ENCODE data around the gene BRI3BP. TPM values are rescaled to one million over a fixed set of nuclear protein-coding genes. Genes with fewer than 3 reads are reported as not detected.
A peak's percentile ranks its signal among the peaks of the same experiment; 100 is the strongest.

The BRI3BP gene, protein sequence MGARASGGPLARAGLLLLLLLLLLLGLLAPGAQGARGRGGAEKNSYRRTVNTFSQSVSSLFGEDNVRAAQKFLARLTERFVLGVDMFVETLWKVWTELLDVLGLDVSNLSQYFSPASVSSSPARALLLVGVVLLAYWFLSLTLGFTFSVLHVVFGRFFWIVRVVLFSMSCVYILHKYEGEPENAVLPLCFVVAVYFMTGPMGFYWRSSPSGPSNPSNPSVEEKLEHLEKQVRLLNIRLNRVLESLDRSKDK
- 35.0 and 35.2 TPM in 2 replicates for total RNA-seq

DNA sequence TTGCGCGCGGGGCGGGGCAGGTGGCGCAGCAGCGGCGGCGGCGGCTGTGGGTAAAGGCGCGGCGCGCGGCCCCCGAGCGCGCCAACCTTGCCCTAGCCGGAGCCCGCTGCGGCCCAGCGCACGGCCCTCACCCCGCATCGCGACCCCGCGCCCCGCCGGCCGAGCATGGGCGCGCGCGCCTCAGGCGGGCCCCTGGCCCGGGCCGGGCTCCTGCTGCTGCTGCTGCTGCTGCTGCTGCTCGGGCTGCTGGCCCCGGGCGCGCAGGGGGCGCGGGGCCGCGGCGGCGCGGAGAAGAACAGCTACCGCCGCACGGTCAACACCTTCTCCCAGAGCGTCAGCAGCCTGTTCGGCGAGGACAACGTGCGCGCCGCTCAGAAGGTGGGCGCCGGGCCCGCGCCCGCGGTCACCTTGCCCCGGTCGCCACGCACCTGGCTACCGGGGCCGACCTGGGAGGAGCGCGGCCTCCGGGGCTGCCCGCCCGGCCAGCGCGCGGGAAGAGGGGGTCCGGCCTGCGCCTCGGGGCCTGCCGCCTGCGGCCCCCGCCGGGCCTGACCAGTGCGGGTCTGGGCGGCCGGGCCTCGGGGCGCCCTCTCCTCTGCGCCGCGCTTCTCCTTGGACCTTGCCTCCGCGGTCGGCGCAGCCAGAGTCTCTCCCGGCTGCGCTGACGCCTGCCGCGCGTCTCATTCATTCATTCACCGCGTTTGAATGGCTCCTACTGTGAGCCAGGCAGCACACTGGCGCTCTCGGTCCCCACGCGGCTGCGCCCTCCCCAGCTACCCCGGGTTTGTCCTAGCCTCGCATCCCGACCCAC is at the start of gene BRI3BP:
BRI3BP (plus strand) TSS at position 20 of the 811 bp plus-strand sequence; CDS start at position 166, 146 bp downstream.
- peaks cover 1% of the 10 kb centered on the region for H3K36me3 Mint-ChIP-seq (ENCODE audit: low read depth)
- H3K9me3 Mint-ChIP-seq, result no peaks in the 10 kb centered on the region
- DNase-seq (ENCODE audit: low spot score), result peak; percentile 16
- peaks cover 2% of the 10 kb centered on the region for H3K27me3 Mint-ChIP-seq (ENCODE audit: insufficient read depth)
- intact Hi-C loops (cut with micrococcal nuclease), result loop anchor here (1.0 to 2.0 kb wide), 4 partner anchors 55 to 73 kb away; partner anchors contain the start of gene AACS
- peak within 1 kb of the TSS; percentile 94 for H3K27ac Mint-ChIP-seq
- H3K4me3 Mint-ChIP-seq, result peak within 1 kb of the TSS; percentile 95
- peaks cover 29% of the 10 kb centered on the region for H3K4me1 Mint-ChIP-seq (ENCODE audit: low read depth)

DNA sequence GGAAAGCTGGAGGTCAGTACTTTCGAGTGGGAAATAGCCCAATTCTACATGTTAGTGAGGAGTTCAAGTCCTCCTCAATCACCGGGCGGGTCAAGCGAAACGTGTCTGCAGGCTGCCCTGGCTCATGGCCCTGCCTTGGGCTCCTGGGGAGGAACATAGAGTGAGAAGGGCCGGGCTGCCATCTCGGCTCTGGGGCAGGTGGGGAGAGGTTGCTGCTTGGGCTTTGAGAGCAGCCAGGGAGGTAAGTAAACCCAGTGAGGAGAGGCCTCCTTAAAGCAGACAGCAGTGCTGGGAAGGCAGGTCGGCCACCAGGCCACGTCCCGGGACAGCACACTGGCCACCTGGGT is 47.0 kb upstream of the BRI3BP start:
- H3K27me3 Mint-ChIP-seq (ENCODE audit: insufficient read depth), result no peaks in the 10 kb centered on the region
- no peak overlapping the region for H3K4me3 Mint-ChIP-seq

DNA sequence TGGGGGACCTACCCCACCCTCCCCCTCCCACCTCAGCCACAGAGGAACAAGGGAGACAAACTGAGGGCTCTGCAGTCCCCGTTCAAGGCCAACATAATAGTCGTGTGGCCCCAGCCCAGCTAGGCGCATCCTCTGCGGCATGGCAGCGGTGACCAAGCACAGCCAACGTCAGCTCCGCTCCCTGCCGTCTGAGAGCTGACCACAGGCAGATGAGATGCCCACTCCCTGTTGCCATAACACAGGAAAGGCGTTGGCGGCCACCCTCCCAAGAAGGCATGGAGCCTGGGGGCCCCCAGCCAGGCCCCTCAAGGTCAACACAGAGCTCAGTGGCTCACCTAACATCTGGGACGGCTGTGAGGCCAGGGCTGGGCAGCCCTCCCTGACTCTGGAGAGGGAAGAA is 46.4 kb upstream of the BRI3BP start:
- no peak overlapping the region for H3K4me3 Mint-ChIP-seq
- H3K9me3 Mint-ChIP-seq, result no peaks in the 10 kb centered on the region
- H3K4me1 Mint-ChIP-seq (ENCODE audit: low read depth), result no peaks in the 10 kb centered on the region
- no peak overlapping the region for H3K27ac Mint-ChIP-seq
- intact Hi-C loops (cut with micrococcal nuclease), result no loop called here
- no peaks in the 10 kb centered on the region for H3K27me3 Mint-ChIP-seq (ENCODE audit: insufficient read depth)
- DNase-seq (ENCODE audit: low spot score), result no peak
- H3K36me3 Mint-ChIP-seq (ENCODE audit: low read depth), result peaks cover 22% of the 10 kb centered on the region

More for the DNA sequence above, 47.0 kb upstream of the BRI3BP start:
- Mint-ChIP-seq H3K4me1 (ENCODE audit: low read depth) (no peaks in the 10 kb centered on the region), H3K36me3 (ENCODE audit: low read depth) (peaks cover 20% of the 10 kb centered on the region), H3K9me3 (no peaks in the 10 kb centered on the region), H3K27ac (no peak overlapping the region)
- intact Hi-C loops (cut with micrococcal nuclease), result no loop called here
- DNase-seq (ENCODE audit: low spot score), result no peak

DNA sequence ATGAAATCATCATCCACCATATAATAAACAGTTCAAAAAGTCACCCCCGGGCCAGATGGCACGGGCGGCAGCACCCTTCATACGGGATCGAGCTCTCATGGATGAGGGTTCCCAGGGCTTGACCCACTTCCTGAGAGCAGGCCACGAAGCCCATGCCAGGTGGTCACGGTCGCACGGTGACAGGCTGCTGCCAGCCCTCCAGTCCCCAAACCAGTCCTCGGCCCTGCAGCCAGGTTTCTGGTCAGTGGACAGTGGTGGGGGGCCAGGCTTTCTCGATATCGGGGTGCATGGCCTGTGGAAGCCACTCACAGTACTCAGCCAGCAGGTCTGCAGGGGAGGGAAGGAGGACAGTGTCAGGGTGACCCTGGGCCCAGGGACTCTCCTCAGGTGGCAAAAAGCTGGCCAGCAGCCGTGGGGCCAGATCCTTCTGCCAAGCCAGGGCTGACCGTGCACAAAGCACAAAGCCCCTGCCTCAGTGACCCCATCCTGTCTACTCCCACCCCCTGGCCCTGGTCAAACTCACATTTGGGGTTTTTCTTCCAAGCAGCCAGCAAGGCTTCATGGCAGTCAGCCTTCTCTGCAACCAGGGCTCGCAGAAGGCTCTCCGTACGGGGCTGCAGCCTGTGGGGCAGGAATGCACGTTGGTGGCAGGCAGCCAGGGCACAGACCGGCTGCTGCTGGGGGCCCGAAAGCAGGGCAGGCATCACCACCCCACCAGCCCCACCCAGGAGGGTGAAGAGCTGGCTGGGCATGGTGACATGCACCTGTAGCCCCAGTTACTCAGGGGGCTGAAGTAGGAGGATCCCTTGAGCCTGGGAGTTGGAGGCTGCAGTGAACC is 45.7 kb upstream of the BRI3BP start:
- no peak overlapping the region for H3K27ac Mint-ChIP-seq
- no peak for DNase-seq (ENCODE audit: low spot score)
- intact Hi-C loops (cut with micrococcal nuclease), result no loop called here
- peaks cover 24% of the 10 kb centered on the region for H3K36me3 Mint-ChIP-seq (ENCODE audit: low read depth)
- H3K4me3 Mint-ChIP-seq, result no peak overlapping the region
- no peaks in the 10 kb centered on the region for H3K27me3 Mint-ChIP-seq (ENCODE audit: insufficient read depth)
- no peaks in the 10 kb centered on the region for H3K4me1 Mint-ChIP-seq (ENCODE audit: low read depth)
- no peaks in the 10 kb centered on the region for H3K9me3 Mint-ChIP-seq

DNA sequence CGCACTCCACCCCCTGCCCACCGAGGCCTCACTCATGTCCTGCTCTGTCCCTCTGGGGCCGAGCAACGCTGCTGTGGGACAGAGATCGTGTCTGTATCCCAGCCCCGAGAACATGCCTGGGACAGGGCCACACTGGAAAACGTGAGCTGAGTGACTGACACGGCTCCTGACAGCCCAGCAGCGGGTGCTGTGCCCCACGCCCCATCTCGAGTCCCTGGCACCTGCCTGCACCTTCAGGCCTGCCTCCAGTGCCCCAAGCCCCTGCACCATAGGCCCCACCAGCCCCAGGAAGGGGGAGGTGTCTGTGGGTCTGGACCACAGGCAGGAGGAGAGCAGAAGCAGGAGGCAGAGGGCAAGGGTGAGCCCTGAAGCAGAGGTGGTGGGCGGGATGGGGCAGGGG is 44.4 kb upstream of the BRI3BP start:
- Mint-ChIP-seq H3K4me1 (ENCODE audit: low read depth) (no peaks in the 10 kb centered on the region), H3K27me3 (ENCODE audit: insufficient read depth) (no peaks in the 10 kb centered on the region), H3K27ac (no peak overlapping the region), H3K36me3 (ENCODE audit: low read depth) (peaks cover 27% of the 10 kb centered on the region), H3K4me3 (no peak overlapping the region), H3K9me3 (no peaks in the 10 kb centered on the region)
- no peak for DNase-seq (ENCODE audit: low spot score)
- intact Hi-C loops (cut with micrococcal nuclease), result no loop called here

DNA sequence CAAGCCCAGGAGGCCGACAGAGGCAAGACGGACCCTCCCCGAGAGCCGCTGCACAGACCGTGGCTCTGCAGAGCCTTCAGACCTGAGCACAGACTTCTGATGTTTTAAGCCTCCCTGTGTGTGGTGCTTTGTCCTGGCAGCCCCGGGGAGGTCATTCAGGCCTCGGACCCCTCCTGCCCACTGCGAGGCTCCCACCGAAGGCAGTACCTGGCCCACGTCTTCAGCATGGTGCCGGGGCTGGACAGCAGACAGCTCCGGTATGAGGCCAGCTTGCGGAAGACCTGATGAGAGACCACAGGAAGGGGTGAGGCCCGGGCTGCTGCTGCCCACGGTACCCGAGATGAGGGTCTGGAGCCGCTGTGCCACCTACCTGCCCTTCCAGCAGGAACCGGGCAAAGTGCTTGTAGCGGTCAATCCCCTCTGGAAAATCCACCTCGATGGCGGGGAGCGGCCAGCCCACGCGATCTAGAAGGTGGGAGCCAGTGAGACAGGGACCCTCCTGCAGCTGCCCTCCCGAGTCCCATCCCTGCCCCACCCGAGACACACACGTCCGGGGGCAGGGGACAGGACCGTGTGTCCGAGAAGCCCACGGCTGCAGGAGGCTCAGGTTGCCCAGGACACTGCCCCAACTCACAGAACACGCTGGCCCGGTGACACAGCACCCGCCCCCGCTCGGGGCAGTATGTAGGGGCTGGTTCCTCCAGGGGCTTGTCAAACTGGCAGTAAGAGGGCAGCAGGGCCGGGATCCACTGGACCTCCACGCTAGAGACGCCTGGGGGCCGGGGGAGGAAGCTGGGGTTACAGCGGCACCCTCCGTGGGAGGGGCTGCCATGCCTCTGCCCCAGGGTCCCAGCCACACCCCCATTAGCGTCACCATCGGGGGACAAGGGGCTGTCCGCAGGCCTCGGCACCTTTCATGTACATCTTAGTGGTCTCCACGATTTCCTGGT is 43.4 kb upstream of the BRI3BP start:
- Mint-ChIP-seq H3K27ac (no peak overlapping the region), H3K9me3 (no peaks in the 10 kb centered on the region), H3K4me3 (no peak overlapping the region), H3K4me1 (ENCODE audit: low read depth) (no peaks in the 10 kb centered on the region), H3K27me3 (ENCODE audit: insufficient read depth) (no peaks in the 10 kb centered on the region), H3K36me3 (ENCODE audit: low read depth) (peaks cover 27% of the 10 kb centered on the region)
- DNase-seq (ENCODE audit: low spot score), result no peak
- intact Hi-C loops (cut with micrococcal nuclease), result no loop called here

DNA sequence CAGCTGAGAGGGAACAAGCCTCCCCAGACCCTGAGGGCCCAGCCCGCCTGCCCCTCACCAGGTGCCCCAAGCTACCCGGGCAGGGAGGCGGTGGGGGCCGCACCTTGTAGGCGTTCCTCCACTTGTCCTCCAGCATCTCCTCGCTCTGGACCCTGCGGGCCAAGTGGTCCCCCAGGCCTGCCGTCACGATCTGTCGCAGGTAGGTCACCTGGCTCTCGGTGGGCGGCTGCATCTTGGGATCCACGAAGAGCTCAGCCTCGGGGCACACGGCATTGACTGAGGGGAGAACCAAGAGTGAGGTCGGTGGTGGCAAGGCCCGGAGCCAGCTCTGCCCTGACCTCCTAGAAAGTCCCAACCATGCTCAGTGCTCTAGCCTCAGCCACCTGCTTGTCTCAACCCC is 41.1 kb upstream of the BRI3BP start:
- no peak for DNase-seq (ENCODE audit: low spot score)
- Mint-ChIP-seq H3K27me3 (ENCODE audit: insufficient read depth) (no peaks in the 10 kb centered on the region), H3K4me1 (ENCODE audit: low read depth) (no peaks in the 10 kb centered on the region), H3K9me3 (no peaks in the 10 kb centered on the region), H3K36me3 (ENCODE audit: low read depth) (peaks cover 30% of the 10 kb centered on the region), H3K4me3 (no peak overlapping the region), H3K27ac (no peak overlapping the region)
- intact Hi-C loops (cut with micrococcal nuclease), result no loop called here

DNA sequence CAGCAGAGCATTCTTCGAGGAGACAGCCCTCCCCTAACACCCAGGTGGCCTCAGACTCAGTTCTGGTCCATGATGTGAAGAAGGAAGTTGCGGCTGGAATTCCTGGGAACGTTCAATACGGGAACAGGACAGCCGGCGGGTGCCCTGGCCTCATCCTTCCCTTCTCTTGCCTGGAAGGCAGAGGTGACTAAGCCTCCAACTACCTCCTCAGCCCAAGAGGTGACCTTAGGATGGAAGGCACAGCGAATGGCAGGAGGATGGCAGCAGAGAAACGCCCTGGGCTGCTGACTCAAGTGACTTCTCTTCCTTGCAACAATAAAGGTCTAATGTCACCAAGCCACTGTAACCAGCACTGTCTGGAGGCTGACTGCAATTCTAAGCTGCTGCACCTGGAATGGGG is 40.6 kb upstream of the BRI3BP start:
- no peak overlapping the region for H3K4me3 Mint-ChIP-seq
- peaks cover 33% of the 10 kb centered on the region for H3K36me3 Mint-ChIP-seq (ENCODE audit: low read depth)
- no peaks in the 10 kb centered on the region for H3K27me3 Mint-ChIP-seq (ENCODE audit: insufficient read depth)
- intact Hi-C loops (cut with micrococcal nuclease), result no loop called here
- no peak for DNase-seq (ENCODE audit: low spot score)
- no peaks in the 10 kb centered on the region for H3K4me1 Mint-ChIP-seq (ENCODE audit: low read depth)
- no peaks in the 10 kb centered on the region for H3K9me3 Mint-ChIP-seq
- no peak overlapping the region for H3K27ac Mint-ChIP-seq

DNA sequence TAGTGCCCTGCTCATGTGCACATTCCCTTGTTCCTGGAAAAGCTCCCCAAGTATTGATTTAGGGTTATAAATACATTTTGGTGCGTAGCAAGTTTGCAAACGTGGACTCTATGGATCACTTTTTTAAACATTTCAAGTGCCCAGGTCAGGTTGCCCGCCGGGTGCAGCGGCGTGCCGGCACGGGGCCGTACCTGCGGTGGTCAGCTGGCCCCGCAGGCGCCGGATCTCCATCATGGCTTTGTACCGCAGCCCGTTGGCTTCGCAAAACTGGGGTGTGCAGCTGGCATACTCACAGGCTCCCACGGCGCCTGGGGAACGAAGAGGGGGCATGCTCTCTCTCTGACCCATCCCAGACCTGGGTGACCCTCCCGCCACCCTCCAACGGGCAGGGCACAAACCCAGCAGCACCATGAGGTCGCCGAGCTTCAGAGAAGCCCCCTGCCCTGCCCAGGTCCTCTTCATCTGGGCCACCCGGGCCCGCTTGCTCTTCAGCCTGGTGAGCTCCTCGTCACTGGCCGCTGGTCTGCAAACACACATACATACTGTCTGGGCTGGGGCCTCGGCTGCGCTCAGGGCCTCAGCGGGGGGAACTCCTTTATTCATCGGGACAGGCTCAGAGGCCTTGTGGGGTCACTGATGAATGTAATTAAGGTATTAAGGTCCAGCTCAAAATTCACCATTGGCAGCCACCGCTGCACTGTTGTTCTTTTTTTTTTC is 39.6 kb upstream of the BRI3BP start:
- Mint-ChIP-seq H3K4me3 (no peak overlapping the region), H3K27ac (no peak overlapping the region), H3K4me1 (ENCODE audit: low read depth) (no peaks in the 10 kb centered on the region), H3K36me3 (ENCODE audit: low read depth) (peaks cover 34% of the 10 kb centered on the region), H3K27me3 (ENCODE audit: insufficient read depth) (no peaks in the 10 kb centered on the region), H3K9me3 (no peaks in the 10 kb centered on the region)
- DNase-seq (ENCODE audit: low spot score), result no peak
- intact Hi-C loops (cut with micrococcal nuclease), result no loop called here

DNA sequence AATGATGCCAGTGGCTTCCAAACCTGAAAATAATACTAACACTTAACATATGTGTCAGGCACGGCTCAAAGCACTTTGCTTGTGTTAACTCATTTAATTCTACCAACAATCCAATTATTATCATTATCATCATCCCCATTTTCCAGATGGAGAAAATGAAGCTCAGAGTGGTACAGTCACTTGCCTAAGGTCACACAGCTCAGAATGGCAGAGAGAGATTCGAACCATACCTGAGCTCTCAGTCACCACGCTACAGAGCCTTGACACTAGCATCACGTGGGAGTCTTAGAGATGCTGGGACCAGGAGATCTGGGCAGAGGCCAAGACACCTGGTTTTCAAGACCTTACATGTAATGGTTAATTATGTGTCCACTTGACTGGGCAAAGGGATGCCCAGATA is 38.7 kb upstream of the BRI3BP start:
- intact Hi-C loops (cut with micrococcal nuclease), result no loop called here
- H3K36me3 Mint-ChIP-seq (ENCODE audit: low read depth), result peaks cover 36% of the 10 kb centered on the region
- H3K9me3 Mint-ChIP-seq, result no peaks in the 10 kb centered on the region
- no peak overlapping the region for H3K27ac Mint-ChIP-seq
- no peaks in the 10 kb centered on the region for H3K27me3 Mint-ChIP-seq (ENCODE audit: insufficient read depth)
- DNase-seq (ENCODE audit: low spot score), result no peak
- H3K4me1 Mint-ChIP-seq (ENCODE audit: low read depth), result no peaks in the 10 kb centered on the region
- no peak overlapping the region for H3K4me3 Mint-ChIP-seq

DNA sequence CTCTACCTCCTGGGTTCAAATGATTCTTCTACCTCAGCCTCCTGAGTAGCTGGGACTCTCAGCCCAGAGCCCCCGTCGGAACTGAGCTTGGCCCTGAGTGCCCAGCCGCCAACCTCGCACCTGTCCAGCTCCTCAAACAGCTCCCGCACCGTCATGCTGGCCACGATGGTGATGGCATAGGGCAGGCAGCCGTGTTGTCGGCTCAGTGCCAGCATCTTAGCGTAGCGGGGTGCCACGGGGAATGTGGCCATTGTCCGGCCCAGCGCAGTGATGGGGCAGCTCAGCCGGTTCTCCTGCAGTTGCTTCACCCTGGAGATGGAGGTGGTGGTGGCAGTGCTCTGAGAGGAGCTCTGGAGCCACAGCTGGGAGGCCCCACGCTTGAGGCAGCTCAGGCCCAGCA is 36.9 kb upstream of the BRI3BP start:
- Mint-ChIP-seq H3K36me3 (ENCODE audit: low read depth) (peaks cover 34% of the 10 kb centered on the region), H3K27ac (no peak overlapping the region), H3K4me3 (no peak overlapping the region), H3K9me3 (no peaks in the 10 kb centered on the region), H3K4me1 (ENCODE audit: low read depth) (no peaks in the 10 kb centered on the region), H3K27me3 (ENCODE audit: insufficient read depth) (no peaks in the 10 kb centered on the region)
- DNase-seq (ENCODE audit: low spot score), result no peak
- intact Hi-C loops (cut with micrococcal nuclease), result no loop called here

DNA sequence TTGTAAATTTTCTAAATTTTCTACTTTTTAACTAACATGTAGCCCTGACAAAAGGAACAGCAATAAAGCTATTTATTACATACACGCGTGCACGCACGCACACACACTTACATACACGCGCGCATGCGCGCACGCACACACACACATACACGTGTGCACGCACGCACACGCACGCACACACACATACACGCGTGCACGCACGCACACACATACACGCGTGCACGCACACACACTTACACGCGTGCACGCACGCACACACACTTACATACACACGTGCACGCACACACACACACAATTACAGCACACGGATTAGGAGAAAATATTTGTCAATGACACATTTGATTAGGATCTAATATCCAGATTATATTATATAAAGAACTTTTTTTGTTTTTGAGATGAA is 32.4 kb upstream of the BRI3BP start:
- Mint-ChIP-seq H3K9me3 (no peaks in the 10 kb centered on the region), H3K27me3 (ENCODE audit: insufficient read depth) (no peaks in the 10 kb centered on the region), H3K36me3 (ENCODE audit: low read depth) (peaks cover 31% of the 10 kb centered on the region), H3K4me3 (no peak overlapping the region), H3K27ac (no peak overlapping the region), H3K4me1 (ENCODE audit: low read depth) (no peaks in the 10 kb centered on the region)
- intact Hi-C loops (cut with micrococcal nuclease), result no loop called here
- DNase-seq (ENCODE audit: low spot score), result no peak

Measured in activated T-helper 1 cell treated with anti-CD3 and anti-CD28 coated beads, Interleukin-12 subunit alpha, Interleukin-12 subunit beta, Interleukin-2, Interleukin-4 antibody, amounts not matched to agents 30 ng/mL and 10 ng/mL and 1 ng/mL, durations not matched to agents 14 hours and 24 hours and 36 hours (primary cell).